Activated CD4-positive, alpha-beta T cell treated with anti-CD3 and anti-CD28 coated beads for 48 hours (primary cell): ENCODE measurements around the gene SPTSSA.
"Not testable (repeated sequence)": the region's sequence is repeated elsewhere in the genome, so short reads cannot be mapped to it uniquely, and the experiment has no call there.

Experiments
- DNase-seq: peaks from one replicate; pipeline ENCODE4 v3.0.0-alpha.2; 2020

Gene SPTSSA

GRCh38 chr14:34425095-34425851 lies 36.8 kb downstream of the SPTSSA start:
- DNase-seq, result no peak

DNA sequence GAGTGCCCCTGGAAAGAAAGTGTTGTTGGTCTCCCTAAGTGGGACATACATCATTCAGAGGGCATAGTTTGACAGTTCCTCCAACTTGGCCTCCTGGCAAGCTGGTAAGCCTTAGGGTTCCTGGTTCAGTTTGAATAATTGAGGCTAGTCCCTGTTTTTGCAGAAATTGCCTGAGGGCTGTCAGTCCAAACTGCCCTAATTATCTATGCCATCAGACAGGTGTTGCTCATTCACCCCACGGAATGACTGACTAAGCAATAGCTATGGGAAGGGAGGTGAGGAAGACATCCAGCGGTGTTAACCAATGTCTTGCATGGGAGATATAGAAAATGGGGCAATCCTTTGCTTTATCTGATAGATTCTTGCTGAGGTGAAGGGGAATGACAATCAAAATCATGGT lies 37.6 kb downstream of the SPTSSA start:
- no peak for DNase-seq

GRCh38 chr14:34423445-34423844 lies 38.6 kb downstream of the SPTSSA start:
- no peak for DNase-seq

GRCh38 chr14:34420547-34421150 lies 41.4 kb downstream of the SPTSSA start:
- no peak for DNase-seq

DNA sequence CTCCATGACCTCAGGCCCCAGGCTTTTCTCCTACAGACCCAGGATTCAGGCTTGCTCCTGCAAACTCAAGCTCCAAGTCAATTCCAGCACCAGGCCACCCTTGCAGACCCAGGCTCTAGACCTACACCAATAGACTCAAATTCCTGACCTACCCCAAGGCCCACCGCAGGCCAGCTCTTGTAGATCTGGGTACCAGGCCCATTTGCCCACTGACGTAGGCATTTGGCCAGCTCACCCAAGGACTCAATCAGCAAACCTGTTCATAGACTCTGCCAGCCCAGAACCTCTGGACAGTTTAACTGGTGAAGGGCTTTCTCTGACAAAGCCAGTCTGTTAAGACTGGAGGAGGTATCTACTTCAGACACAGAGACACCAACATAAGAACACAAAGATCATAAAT lies 52.3 kb downstream of the SPTSSA start:
- DNase-seq, result no peak

GRCh38 chr14:34407951-34408350 lies 54.1 kb downstream of the SPTSSA start:
- no peak for DNase-seq

DNA sequence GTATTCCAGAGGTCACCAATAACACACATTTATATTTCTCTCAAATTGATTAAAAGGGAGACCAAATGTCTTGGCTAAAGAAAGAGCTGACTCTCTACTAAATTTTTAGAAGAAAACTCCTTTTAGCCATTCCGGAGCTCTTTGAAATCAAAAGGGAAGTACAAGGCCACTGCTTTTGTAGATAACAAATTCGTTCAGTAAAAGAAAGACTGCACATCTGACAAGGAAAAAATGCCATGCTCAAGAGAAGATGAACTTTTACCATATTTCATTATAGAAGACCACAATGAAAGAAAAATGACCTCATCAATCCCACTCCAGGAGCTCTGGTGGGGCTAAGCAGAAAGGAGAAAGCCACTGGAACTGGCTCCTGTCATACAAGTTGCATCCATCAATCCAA lies 57.6 kb downstream of the SPTSSA start:
- no peak for DNase-seq

- no peak for DNase-seq
These were observed 58.4 kb downstream of the SPTSSA start for GRCh38 chr14:34403646-34404045.

GRCh38 chr14:34398024-34398423 lies 64.0 kb downstream of the SPTSSA start:
- DNase-seq, result no peak

- DNase-seq, result no peak
These were observed 74.0 kb downstream of the SPTSSA start for GRCh38 chr14:34387974-34388516.

DNA sequence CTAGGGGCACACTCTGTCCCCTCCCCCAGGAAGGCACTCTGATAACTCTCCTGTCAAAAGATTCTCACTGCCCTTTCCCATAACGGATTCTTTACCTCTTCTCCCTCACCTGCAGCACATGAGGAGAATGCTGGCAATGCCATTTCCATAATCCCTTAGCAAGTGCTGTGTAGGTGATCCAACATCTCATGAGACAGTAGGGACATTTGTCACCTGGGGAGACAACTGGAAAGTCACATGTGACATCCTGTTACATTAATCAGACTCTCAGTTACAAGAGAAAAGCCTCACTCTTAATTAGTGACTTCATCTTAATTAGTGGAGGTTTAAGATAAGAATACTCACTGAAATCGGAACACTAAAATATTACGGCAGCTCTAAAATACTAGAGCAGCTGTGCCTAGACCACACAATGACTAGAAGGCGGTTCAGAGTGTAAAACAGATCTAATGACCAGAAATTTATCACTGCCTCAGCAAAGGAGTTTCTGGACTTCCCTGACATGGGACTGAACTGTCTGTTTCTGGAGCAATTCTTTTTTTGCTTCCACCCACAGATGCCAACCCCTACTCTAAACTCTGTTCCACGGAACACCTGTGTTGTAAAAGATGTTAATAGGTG lies 75.1 kb downstream of the SPTSSA start:
- DNase-seq, result no peak

- not testable (repeated sequence) for DNase-seq
These were observed 76.2 kb downstream of the SPTSSA start for GRCh38 chr14:34385881-34386280.

- DNase-seq, result no peak
These were observed 78.2 kb downstream of the SPTSSA start for GRCh38 chr14:34383839-34384238.
